Ecto neural progenitor cell (in vitro differentiated cells): ENCODE measurements around the gene CEP120.

Source experiments
- DNase-seq: peaks from one replicate; pipeline ENCODE4 v3.0.0-alpha.2; 2018; ENCODE audit warnings: low spot score

CEP120 gene

DNA sequence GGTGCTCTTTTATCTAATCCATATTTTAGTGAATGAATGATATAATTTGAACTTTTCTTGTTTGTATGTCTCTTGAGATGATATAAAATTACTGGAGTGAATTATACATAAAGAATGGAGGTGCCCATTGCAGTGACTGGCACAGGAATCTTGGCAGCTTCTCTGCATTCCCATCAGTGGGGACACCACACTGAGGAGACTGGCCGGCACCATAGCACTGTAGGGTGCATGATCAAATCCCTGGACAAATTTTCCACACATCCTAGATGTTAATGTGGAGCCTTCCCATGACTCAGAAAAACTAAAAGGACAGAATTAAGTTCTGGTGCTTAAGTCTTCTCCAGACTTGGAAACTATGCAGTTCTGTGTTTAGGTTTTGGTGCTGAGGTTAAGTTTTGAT lies 124.1 kb downstream of the CEP120 start:
- no peak for DNase-seq

DNA sequence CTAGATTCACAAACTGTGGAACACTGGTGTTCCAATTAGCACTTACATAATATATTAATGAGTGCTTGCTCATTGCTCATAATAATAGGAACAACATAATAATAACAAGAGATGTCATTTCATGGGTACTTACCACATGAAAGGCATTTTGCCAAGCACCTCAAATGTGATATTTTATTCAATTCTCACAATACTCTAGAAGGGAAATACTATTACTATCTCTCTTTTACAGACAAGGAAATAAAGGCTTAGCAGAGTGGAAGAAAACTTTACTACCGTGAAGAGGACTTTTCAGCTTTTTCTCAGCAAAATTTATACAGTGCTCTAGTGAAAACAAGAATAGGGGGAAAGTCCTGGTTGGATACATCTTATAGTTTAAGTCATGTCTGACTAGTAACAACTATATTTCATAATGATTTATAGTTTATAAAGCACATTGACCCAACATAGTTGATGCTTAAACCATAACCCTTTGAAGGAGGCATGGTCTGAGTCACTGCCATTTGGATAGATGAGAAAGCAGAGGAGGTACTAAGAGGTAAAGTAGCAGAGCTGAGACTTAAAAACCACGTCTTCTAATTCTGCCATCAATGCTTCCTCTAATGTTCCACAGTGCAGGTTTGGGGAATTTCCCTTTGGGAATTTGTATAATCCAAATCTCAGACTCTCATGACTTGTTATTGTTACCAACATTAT lies 124.7 kb downstream of the CEP120 start:
- no peak for DNase-seq

DNA sequence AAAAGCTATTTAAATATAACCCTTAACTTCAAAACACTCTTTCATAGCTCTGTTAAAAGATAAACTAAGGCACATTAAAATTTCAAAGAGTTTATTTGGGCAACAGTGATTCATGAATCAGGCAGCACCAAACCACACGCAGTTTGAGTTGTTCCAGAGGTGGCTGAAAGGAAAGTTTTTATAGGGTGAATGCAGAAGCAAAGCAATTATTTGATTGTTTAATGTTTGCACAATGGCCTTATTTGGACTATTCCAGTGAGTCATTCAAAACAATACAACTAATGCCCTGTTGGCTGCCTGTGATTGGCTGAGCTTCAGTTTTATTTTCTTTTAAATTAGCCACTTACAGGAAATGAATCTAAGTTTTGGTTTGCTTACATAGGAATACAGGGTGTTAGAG lies 125.3 kb downstream of the CEP120 start:
- DNase-seq: no peak

DNA sequence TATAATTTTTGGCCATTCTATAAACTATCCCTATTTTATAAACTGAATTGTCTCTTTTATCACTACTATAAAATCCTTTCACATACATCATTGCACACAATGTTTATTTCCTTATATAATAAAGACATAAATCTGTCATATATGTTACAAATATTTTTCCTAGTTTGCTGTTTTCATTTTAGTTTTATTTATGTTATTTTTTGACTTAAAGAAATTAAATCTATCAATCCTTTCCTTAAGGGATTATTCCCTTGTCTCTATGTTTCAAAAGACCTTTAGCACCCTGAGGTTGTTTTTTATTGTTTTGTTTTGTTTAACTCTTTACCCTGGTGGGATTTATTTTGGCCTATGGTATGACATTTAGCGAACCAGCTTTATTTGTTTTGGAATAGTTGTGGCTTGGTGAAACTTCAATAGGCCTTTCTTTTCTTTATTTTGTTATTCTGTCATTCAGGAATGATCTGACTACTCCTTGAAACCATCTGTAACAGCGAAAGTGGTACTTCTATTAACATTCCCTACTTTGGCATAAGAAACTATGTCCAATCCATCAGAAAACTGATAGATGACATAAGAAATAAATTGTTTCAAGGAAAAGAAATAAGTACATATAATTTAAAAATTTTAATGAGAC lies 125.9 kb downstream of the CEP120 start:
- DNase-seq: no peak
